ENCODE data around the gene QRICH2.
A peak's percentile ranks its signal among the peaks of the same experiment; 100 is the strongest.

QRICH2 gene

DNA sequence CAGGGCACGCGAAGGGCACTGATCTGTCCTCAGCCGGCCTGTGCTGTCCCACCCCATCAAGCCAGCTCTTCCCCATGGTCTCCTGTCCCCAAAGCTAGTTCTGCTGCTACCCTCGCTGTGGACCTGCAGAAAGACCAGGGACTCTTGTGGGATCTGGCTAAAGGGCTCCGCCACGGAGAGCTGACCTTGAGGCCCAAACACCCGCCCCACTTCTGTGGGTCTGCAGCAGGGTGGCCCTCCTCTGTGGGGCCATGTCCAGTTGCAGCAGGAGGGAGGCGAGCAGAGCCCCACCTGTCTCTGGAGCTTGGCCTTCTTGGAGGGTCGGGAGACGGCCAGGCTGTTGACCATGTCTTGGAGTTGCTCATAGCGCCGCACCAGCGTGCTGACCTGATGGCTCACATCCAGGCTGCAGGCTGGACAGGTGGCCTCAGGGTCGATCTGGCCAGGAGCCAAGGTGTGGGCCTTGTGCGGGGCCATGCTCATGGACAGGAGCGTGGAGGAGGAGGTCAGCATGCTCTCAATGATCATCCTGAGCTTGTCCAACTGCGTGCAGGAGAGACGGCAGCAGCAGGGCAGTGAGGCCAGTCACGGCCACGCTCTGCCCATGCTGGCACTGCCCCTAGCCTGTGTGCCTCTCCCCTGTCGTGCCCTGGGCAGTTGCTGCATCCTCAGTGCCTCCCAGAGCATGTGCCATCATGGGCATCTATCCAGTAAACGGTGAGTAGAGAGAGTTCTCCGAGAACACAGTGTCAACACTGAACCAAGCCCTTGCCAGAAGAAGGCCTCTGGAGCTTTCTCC, 26.3 kb downstream of the QRICH2 start:
- Histone ChIP-seq H3F3A (ENCODE audit: insufficient read depth, low read length) (no peaks in the 10 kb centered on the region), H3K4me1 (ENCODE audit: insufficient read depth, low read length, severe bottlenecking) (no peaks in the 10 kb centered on the region), H3K4me2 (ENCODE audit: low read length) (no peak overlapping the region), H3K9me2 (ENCODE audit: low read depth, low read length) (no peaks in the 10 kb centered on the region), H3K27me3 (ENCODE audit: insufficient read depth, low read length) (no peaks in the 10 kb centered on the region), H3K9me3 (ENCODE audit: low read length) (no peaks in the 10 kb centered on the region), H2AFZ (ENCODE audit: low read length) (no peak overlapping the region), H3K9ac (ENCODE audit: low read length) (no peak overlapping the region), H3K4me3 (ENCODE audit: low read depth, low read length, poor library complexity, severe bottlenecking) (no peak overlapping the region), H3K79me2 (ENCODE audit: insufficient read depth, low read length) (no peaks in the 10 kb centered on the region), H3K27ac (ENCODE audit: low read depth, low read length, poor library complexity, severe bottlenecking) (no peak overlapping the region), H4K20me1 (ENCODE audit: insufficient read depth, low read length) (no peaks in the 10 kb centered on the region), H3K36me3 (ENCODE audit: insufficient read depth, low read length) (no peaks in the 10 kb centered on the region)
- no peak for TF ChIP-seq EZH2 (IDR thresholded peaks at IDR 0.05; ENCODE audit: borderline replicate concordance, low read length)
- TF ChIP-seq, protein P1, sequence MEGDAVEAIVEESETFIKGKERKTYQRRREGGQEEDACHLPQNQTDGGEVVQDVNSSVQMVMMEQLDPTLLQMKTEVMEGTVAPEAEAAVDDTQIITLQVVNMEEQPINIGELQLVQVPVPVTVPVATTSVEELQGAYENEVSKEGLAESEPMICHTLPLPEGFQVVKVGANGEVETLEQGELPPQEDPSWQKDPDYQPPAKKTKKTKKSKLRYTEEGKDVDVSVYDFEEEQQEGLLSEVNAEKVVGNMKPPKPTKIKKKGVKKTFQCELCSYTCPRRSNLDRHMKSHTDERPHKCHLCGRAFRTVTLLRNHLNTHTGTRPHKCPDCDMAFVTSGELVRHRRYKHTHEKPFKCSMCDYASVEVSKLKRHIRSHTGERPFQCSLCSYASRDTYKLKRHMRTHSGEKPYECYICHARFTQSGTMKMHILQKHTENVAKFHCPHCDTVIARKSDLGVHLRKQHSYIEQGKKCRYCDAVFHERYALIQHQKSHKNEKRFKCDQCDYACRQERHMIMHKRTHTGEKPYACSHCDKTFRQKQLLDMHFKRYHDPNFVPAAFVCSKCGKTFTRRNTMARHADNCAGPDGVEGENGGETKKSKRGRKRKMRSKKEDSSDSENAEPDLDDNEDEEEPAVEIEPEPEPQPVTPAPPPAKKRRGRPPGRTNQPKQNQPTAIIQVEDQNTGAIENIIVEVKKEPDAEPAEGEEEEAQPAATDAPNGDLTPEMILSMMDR (IDR thresholded peaks at IDR 0.05; ENCODE audit: low read length): no peak

DNA sequence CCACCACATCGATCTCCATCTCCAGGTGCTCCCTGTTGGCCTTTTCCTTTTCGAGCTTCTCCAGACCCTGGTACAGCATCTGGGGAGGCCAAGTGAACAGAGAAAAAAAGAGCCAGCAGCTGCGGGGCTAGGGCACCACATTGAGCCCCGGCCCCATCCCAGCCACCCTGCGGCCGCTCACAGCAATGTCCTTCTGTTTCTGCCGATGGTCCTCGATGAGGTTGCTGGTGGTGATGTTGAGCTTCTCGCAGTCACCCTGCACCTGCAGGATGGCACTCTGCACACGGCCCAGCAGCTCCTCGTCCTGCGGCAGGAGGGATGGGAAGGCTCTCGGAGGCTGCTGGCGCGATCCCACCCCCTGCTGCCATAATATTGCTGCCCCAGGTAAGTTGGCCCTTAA, 27.4 kb downstream of the QRICH2 start:
- Histone ChIP-seq H3F3A (ENCODE audit: insufficient read depth, low read length) (no peaks in the 10 kb centered on the region), H3K9me2 (ENCODE audit: low read depth, low read length) (no peaks in the 10 kb centered on the region), H3K4me3 (ENCODE audit: low read depth, low read length, poor library complexity, severe bottlenecking) (no peak overlapping the region), H2AFZ (ENCODE audit: low read length) (no peak overlapping the region), H4K20me1 (ENCODE audit: insufficient read depth, low read length) (no peaks in the 10 kb centered on the region), H3K4me1 (ENCODE audit: insufficient read depth, low read length, severe bottlenecking) (no peaks in the 10 kb centered on the region), H3K27ac (ENCODE audit: low read depth, low read length, poor library complexity, severe bottlenecking) (no peak overlapping the region), H3K9me3 (ENCODE audit: low read length) (no peaks in the 10 kb centered on the region), H3K36me3 (ENCODE audit: insufficient read depth, low read length) (no peaks in the 10 kb centered on the region), H3K79me2 (ENCODE audit: insufficient read depth, low read length) (no peaks in the 10 kb centered on the region), H3K9ac (ENCODE audit: low read length) (no peak overlapping the region), H3K27me3 (ENCODE audit: insufficient read depth, low read length) (no peaks in the 10 kb centered on the region), H3K4me2 (ENCODE audit: low read length) (no peak overlapping the region)
- no peak for TF ChIP-seq EZH2 (IDR thresholded peaks at IDR 0.05; ENCODE audit: borderline replicate concordance, low read length)
- TF ChIP-seq, protein P1 (IDR thresholded peaks at IDR 0.05; ENCODE audit: low read length): no peak

DNA sequence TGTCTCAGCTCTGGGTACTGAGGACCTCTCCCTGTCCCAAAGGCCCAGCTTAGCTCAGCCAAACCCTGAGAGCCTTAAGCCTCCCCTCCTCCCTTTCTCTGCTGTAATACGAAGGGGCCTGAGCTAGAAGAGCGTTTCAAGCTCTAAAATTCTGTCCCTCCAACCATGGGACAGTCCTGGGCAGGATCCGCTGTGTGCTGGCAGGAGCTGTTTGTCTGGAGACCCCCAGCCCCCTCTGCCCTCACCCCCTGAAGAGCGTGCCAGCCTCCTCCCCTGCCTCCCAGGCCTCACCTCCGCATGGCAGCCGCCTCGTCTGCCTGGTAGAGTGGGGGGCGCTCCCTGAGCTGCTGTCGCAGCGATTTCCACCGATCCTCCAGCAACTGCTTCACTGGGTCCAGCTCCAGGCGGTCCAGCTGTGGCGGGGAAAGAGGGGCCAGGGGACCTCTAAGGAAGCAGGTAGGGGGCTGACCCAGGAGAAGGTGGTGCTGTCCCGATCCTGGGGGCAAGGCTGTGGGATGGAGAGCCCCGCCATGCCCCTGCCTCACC, 28.3 kb downstream of the QRICH2 start:
- Histone ChIP-seq H3K4me2 (ENCODE audit: low read length) (no peak overlapping the region), H3K36me3 (ENCODE audit: insufficient read depth, low read length) (no peaks in the 10 kb centered on the region), H2AFZ (ENCODE audit: low read length) (no peak overlapping the region), H3K4me1 (ENCODE audit: insufficient read depth, low read length, severe bottlenecking) (no peaks in the 10 kb centered on the region), H3K9me2 (ENCODE audit: low read depth, low read length) (no peaks in the 10 kb centered on the region), H3F3A (ENCODE audit: insufficient read depth, low read length) (no peaks in the 10 kb centered on the region), H4K20me1 (ENCODE audit: insufficient read depth, low read length) (no peaks in the 10 kb centered on the region), H3K27ac (ENCODE audit: low read depth, low read length, poor library complexity, severe bottlenecking) (no peak overlapping the region), H3K9ac (ENCODE audit: low read length) (no peak overlapping the region), H3K4me3 (ENCODE audit: low read depth, low read length, poor library complexity, severe bottlenecking) (no peak overlapping the region), H3K9me3 (ENCODE audit: low read length) (no peaks in the 10 kb centered on the region), H3K27me3 (ENCODE audit: insufficient read depth, low read length) (no peaks in the 10 kb centered on the region), H3K79me2 (ENCODE audit: insufficient read depth, low read length) (no peaks in the 10 kb centered on the region)
- TF ChIP-seq, protein P1 (IDR thresholded peaks at IDR 0.05; ENCODE audit: low read length): 0 out of 2 replicates have a peak, but pooled peaks have one; percentile 14
- TF ChIP-seq EZH2 (IDR thresholded peaks at IDR 0.05; ENCODE audit: borderline replicate concordance, low read length): no peak

All from OCI-LY1 (cell line).